GM19193 (cell line): ENCODE results near the gene TBPL2.

Source experiments
- POLR2A ChIP-seq: IDR thresholded peaks from 4 replicates; pipeline ENCODE4 v1.6.1; 2011; ENCODE audit not compliant: insufficient read depth, insufficient read length; ENCODE audit errors: extremely low read depth

The TBPL2 gene

DNA sequence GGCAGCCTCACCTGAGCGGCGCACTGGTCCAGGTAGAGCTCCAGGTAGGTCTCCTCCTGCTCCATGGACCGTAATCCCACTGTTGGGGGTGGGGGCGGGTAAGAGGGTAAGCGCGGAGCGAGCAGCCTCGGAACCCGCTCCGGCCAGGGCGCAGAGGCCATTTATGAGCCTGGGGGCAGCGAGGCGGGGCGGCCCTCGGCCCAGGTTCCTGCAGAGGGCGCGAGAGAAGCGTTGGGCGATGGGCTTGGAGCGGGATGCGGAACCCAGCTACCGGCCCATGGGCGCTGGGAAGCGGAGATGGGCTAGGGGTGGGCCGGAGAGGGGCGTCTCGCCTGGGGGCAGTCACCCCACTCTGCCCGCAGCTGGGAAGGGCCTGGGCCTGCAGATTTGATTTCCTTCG is at the start of gene TBPL2:
TBPL2 (minus strand) TSS at position 232 of the 400 bp plus-strand sequence; CDS start at position 65, 167 bp downstream.
- TF ChIP-seq POLR2A: no peak

DNA sequence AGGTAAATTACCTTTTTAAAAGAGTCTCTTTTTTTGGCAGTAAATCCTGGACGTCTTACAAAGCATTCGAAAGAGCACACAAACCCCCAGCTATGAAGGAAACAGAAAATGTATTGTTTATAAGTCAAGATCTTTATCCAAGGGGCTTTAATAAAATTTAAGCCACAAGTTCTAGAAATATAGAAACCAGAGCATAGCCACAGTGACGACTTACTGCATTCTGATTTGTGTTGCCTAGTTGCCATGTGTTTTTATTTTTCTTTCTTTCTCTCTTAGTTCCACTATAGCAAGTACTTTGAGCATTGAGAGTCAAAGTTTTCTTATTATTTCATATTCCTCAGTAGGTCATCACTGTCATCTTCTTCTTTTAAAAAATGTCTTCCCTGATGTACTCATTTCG is 47.8 kb upstream of the TBPL2 start:
- TF ChIP-seq POLR2A: no peak

DNA sequence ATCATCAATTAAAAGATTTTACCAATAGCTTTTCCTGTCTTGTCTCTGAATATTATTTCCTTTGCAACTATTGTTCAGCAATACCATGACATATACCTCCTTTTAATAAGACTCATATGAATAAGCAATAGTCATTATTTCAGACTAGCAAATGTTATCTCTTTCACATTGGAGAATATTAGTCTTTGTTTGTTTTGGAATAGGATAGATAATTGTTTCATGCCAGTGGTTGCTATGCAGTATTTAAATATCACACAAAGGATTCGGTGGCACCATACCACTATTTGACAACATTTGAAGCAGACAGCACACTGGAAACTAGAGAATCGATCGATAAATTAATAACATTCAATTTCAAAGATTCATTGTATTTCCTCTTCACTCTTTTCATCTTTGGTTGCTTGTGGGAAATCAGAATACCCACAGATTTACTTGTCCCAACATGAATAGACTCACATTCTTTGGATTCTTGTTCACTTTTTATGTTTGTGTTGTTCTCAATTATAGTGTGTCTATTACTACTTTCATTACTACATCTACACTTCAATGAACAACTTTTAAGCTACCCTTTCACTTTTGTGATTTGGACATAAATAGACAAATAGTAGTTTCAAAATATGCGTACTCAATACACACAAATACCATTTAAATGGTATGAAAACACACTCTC is 42.7 kb upstream of the TBPL2 start:
- no peak for TF ChIP-seq POLR2A

DNA sequence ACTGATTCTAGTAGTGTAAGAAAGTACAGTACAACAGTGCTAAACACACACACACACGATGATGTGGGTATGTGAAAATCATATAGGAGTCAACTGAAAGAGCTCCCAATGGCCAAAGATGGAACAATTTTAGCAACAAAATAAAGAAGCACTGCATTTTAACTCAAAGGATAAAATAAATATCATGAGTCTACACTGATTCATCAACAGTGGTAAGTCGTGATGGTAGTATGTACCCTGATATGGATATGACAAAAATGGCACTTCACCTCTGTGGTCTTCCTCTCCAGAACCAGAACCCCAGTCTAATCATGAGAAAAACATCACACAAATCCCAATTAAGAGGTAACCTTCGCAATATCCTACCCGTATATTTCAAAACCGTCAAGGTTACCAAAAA is 41.4 kb upstream of the TBPL2 start:
- no peak for TF ChIP-seq POLR2A

DNA sequence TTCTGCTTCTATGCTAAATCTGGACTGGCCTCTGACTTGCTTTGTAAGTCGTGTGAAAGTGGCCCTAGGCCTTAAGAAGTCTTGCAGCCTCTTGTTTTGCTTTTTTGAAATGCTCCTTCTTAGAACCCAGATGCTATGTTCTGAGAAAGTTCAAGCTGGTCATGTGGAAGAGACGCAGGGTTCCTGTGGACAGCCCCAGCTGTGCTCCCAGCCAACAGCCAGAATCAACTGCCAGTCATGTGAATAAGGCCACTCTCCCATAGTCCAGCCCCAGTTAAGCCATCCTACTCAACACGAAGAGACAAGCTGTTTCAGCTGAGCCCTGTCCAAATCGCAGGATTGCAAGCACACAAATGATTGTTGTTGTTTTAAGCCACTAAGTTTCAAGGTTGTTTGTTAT is 37.3 kb upstream of the TBPL2 start:
- TF ChIP-seq POLR2A: no peak

DNA sequence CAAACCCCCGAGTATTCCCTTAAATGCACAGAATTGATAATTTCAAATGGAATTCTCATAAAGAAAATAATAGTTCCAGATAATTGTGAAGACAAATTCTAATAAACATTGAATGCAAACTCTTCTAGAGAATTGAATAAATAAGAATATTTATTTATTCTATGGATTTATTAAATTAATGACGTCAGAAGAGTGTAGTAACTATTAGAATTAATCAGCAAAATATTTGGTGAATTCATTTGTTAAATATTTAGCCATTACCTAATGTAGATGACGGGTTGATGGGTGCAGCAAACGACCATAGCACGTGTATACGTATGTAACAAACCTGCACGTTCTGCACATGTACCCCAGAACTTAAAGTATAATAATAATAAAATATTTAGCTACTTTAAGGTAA is 33.4 kb upstream of the TBPL2 start:
- TF ChIP-seq POLR2A: no peak

DNA sequence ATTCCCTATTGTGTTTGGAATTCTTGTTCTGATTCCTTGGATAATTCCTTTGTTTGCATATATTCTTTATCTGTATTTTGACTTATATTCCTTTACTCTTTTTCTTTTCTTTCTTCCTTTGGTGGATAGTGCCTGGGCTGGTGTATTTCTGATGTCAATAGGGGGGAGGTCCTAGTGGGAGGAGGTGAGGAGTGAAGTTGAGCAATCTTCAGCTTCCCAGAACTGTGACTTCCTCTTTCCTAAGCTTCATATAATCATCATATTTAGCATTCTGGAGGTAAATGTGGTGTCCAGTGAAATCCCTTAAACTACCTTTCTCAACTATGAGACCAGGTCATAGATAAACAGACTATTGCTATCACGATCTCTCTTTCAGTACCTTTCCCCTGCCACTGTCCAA is 29.6 kb upstream of the TBPL2 start:
- TF ChIP-seq POLR2A: no peak

DNA sequence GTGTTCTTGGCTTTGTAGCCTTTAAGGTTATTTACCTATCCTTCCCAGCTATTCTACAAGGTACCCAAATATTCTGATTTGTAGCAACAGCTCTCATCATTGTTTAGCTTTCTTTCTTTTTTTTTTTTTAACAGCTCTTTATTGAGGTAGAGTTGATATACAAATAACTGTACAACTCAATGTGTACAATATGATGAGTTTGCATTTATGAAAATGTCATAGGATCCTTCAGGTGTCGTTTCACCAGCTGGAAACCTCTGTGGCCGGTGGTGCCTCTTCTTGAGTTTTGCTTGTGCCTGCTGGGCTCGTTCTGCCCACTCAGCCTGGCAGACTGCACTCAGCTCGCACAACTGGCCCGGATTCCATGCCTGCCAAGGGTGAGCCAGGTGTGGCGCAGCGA is 26.9 kb upstream of the TBPL2 start:
- no peak for TF ChIP-seq POLR2A

DNA sequence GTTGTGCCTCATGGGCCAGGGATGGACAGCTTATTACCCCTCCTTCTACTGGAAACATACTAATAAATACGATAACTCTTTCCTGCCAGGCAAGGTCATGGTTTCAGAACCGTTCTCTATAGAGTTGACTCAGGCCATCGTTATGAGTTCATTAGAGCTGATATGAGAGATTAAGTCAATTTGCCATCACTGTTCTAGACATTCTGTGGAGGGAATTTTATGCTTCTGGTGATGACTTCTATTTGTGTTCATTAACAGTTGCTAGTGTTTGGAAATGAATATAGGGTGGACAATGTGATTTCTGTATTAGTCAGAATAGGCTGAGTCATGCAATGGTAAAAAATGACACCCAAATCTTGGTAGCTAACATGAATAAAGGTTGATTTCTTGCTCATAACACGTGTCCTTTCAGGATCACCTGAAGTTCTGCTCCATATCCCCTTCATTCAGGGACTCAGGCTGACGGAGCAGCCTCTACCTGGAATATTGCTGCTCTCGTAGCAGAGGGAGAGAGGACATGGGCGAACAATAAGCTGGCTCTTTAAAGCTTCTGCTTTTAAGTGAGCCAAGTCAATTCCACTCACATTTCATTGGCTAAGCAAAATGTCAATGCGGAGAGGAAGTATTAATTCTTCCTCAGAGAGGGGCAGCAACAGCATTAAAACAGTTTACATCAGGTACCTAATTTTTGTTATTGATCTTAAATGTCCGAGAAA is 18.5 kb upstream of the TBPL2 start:
- no peak for TF ChIP-seq POLR2A

DNA sequence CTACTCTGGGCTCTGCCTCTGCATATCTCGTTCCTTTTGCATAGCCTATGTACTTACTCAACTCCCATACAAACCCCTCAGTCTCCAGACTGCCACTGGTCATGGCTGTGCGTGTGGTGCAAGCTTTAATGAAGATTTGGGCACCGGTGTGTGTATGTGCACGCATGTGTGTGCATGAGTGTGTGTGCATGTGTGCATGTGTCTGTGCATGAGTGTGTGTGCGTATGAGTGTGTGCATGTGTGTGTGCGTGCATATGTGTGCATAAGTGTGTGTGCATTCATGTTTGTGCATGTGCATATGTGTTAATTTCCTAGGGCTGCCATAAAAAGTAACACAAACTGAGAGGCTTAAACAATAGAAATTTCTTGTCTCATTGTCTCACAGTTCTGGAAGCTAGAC is 17.1 kb upstream of the TBPL2 start:
- TF ChIP-seq POLR2A: no peak

DNA sequence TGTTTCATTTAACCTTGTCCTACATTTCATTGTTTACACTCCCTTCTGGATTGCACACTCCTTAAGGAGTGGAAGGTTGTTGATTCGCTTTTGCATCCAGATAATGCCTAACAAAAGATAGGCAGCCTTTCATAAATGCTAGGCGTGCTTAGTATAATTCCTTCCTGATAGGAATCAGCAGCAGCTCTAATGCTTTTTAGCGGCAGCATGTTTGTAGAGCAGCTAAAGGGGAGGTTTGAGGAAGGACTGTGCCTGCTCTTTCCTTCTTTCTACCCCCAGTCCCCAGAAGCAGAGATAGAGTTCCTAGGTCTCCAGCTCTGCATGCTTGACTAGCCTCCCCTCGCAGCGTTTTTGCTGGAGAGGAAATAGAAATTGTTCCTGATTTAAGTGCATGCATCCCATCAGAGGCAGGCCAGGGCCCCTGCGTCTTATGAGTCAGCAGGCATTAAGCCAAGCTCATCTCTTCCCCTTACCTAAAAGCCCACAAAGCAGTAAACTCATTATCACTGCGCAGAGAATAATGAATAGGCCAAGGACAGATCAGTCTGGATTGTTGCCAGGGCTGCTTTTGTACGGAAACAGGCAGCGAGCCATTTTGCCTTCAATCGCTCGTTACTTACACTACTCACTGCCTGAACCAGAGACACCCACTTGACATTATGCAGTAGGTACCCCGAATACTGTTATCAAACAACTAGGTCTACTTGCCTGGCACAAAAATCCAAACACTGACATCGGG is 14.0 kb upstream of the TBPL2 start:
- no peak for TF ChIP-seq POLR2A

DNA sequence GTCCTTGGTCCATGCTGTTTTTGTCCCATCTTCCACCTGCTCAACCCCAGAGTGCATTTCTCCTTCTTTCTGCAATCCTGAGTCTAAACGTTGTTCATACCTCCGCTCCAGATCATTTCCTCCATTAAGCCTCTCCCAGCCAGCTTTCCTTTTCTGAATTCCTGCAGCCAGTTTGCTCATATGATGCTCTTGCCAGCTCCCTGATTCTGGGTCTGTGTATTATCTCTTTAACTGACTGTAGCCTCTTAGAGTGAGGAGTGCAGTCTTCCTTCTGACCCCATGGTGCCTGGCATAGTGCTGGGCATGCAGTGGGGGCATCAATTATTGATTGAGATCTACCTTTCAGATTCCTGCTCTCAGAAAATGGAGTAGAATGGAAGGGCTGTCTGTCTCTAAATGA is 11.5 kb upstream of the TBPL2 start:
- TF ChIP-seq POLR2A: no peak

DNA sequence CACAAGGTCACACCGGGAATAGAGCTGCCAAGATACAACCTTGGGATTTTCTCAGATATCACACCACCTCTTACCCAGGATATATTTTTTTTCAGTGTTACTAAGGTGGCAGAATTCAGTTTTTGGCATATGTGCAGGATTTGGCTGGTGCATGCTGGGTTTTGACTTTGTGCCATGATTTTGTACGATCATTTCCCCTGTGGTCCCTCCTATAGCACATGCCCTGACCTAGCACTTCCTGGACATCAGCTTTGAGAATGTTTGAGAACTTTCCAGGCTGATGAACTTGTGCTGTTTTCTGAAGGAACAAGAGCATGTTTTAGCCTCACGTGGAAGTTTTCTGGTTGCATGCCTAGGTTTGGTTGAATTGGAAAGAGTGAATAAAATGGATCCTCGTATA is 11.0 kb upstream of the TBPL2 start:
- no peak for TF ChIP-seq POLR2A

DNA sequence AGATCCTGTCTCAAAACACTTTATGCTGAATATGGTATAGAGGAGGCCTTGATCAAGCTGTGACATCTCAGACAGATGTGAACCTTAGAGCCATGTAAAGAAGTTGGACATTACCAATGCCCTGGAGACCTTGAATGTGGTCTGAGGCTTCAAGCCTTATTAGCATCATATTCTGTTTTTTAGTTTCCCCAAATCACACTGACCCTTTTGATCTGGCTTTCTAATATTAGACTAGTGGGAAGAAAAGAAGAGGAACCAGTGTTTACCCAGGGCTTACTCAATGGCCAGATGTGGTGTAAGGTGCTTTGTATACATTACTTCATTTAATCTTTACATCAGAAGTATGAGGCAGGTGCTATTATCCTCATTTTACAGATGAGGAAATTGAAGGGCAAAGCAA is 10.6 kb upstream of the TBPL2 start:
- no peak for TF ChIP-seq POLR2A

DNA sequence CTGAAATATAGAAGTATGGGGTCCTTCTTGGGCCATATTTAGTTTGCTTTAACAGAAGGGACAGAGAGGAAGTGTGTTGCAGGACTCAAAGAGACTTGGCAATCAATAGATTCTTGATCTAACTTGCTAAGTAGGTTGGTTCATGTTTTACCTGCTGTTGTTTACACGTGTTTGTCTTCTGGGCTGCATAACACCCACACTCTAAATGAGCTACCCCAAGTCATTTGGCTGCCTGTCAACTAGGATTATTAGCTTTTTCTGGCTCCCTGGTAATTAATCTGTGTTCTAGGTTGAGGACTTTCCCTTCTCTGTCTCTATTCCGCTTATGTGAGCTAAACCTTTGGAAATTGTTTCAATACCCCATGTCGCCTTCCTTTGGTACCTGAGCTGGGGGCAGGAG is 10.1 kb upstream of the TBPL2 start:
- no peak for TF ChIP-seq POLR2A

DNA sequence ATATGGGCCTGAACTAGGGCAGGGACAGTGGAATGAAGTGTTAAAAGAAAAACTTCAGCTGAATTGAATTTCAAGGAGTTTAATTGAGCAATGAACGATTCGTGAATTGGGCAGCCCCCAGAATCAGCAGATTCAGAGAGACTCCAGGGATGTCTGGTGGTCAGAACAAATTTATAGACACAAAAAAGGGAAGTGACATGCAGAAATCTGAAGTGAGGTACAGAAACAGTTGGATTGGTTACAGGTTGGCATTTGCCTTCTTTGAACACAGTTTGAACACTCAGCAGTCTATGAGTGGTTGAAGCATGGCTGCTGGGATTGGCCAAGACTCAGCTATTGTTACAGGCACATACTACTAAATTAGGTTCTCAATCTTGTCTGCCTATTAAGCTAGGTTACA is 9.7 kb upstream of the TBPL2 start:
- no peak for TF ChIP-seq POLR2A

DNA sequence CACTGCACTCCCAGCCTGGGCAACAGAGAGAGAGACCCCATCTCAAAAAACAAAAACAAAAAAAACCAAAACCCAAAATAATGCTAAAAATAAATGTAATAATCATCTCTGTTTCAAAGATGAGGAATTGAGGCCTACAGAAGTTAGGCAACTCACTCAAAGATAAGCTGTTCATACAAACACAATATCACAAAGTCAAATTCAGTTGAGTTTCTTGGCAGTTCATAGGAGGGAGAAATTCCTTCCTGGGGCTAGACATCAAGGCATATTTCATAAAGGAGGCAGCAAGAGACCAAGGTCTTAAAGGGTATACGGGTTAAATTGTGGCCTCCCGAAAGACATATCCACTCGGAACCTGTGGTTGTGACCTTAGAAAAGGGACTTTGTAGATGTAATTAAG is 8.7 kb upstream of the TBPL2 start:
- TF ChIP-seq POLR2A: no peak

DNA sequence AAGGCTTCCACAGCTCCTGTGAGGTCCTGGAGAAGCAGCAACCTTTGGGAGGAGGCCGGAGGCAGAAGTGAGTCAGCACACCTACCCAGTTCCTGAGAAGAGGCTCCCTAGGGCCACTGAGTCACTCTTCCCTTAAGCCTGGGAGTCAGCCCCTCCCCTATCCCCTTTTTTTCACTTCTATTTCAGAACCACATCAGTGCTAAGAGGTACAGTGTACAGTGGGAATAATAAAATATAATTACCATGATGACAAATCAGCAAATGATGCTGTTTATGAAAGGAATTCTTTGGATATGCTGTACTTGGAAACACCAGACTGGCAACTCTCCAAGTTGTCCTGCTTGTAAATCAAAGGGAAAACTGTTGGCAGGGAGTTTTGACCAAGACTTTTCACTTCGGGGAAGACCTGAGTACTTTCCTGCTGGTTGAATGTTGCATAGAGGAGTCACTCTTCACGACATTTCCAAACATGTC is 7.8 kb upstream of the TBPL2 start:
- no peak for TF ChIP-seq POLR2A
